Peyer's patch (tissue), 4 donors: Measurements from ENCODE around the gene PLXNC1.

ENCODE experiments used
- CTCF ChIP-seq, 6 experiments: fragments of 450-650 bp in 4 of 6; fragments of 200-600 bp in 2 of 6; sonication (generic) in 1 of 6; IDR thresholded peaks; one replicate each; pipeline ENCODE4 v1.5.1; 2017 to 2019; ENCODE audit warnings: antibody characterized with exemption in 6 of 6, mild to moderate bottlenecking in 3 of 6, moderate library complexity in 1 of 6
- POLR2A ChIP-seq, 2 donors: fragments of 450-650 bp; IDR thresholded peaks; one replicate each; pipeline ENCODE4 v1.5.1; 2017; ENCODE audit warnings: antibody characterized with exemption in 2 of 2, mild to moderate bottlenecking in 2 of 2, moderate library complexity in 2 of 2

- no peak for TF ChIP-seq CTCF (IDR thresholded peaks at IDR 0.05)
- no peak for TF ChIP-seq POLR2A (IDR thresholded peaks at IDR 0.05)
Measured at GRCh38 chr12:94230357-94230905, 82.1 kb downstream of the PLXNC1 start.
